ENCODE data around the gene USP27X.

The USP27X gene

DNA sequence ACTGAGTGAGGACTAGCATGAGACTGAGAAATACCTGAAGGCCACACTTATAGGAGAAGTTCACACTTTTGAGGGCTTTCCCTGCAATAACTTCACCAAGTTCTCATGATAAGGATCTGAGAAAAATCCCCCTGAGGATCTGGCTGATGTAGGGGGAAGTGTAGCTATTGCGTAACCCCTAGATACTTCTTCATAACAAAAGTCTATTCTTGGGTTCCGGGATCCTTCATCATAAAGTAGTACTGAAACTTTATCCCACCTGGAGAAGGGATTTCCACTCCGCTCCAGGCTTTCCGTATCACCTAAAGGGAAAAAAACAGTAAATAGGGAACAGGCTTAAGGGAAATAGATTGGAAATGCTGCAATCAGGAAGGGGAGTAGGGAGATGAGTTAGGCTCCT is 13.3 kb downstream of the USP27X start:
- no peak for DNase-seq

DNA sequence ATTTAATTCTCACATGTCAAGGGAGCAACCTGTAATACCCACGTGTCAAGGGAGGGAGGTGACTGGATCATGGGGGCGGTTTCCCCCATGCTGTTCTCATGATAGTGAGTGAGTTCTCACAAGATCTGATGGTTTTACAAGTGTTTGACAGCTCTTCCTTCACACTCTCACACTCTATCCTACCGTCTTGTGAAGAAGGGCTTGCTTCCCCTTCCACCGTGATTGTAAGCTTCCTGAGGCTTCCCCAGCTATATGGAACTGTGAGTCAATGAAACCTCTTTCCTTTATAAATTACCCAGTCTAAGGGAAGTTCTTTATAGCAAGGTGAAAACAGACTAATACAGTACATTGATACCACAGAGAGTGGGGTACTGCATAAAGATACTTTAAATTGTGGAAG is 17.7 kb downstream of the USP27X start:
- no peak for DNase-seq

DNA sequence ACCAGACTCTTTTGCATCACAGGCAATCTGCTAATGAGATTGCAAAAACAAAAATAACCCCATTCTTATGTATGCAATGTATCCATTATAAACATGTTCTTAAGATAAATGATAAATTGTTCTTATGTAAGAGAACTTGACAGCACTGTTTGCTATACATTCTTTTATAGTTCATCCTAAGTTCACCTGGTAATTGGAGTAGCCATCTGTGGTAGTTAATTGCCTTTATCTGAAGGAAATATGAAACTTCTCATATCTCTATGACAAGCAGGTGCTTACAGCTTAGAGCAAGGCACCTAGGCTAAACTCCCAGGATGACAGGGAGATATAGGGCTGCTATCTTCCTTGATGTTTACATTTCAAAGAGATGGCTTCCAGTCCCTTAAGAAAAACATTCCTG is 21.8 kb downstream of the USP27X start:
- DNase-seq, result no peak

DNA sequence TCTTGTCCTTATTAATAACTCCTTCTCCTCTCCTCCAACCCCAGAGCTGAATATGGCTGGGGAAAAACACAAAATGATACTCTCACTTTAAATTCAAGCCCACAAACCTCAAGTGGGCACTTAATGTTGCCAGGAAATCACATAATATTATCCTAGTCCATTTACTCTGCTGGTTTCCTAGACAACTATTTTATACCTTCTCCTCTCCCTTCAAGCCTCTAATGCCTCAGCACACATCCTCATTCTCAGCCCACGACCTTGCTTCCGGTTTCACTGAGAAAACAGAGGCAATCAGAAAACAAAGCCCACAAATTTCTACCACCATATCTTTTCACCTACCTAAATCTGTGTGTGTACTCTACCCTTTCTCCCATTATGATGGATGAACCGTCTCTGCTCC is 31.1 kb downstream of the USP27X start:
- no peak for DNase-seq

DNA sequence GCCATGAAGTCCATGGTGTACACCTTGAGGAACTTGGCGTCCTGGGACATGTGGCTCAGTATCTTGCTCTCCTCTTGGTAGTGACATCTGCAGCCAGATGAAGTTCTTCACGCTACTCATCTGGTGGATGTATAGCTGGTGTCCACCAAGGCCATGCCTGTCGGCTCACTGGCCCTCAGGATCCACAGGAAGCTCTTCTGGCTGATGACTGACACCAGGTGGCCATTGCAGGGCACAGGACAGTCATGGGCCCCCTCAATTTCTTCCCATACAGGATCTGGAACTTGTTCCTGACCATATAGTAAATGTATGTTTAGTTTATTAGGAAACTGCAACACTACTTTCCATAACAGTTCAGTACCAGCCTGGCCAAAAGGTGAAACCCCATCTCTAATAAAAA is 32.8 kb downstream of the USP27X start:
- no peak for DNase-seq

DNA sequence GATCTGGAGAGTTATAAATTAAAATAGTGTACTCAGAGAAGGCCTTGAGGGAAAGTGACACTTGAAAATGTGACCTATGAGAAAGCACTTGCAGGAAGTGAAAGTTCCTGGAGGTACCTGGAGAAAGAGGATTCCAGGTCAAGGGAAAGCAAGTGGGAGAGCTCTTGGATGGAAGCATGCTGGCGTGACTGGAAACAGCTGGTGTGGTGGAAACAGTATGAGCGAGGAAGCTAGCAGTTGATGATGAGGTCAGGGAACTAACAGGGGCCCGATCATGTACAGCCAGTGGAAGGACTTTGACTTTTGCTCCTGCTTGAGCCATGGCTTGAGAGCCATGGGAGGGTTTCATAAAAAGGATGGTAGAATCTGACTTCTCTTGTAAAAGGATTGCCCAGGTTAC is 33.6 kb downstream of the USP27X start:
- DNase-seq, result no peak

GRCh38 chrX:49915361-49916222 is 36.3 kb downstream of the USP27X start:
- peak; percentile 35 for DNase-seq

DNA sequence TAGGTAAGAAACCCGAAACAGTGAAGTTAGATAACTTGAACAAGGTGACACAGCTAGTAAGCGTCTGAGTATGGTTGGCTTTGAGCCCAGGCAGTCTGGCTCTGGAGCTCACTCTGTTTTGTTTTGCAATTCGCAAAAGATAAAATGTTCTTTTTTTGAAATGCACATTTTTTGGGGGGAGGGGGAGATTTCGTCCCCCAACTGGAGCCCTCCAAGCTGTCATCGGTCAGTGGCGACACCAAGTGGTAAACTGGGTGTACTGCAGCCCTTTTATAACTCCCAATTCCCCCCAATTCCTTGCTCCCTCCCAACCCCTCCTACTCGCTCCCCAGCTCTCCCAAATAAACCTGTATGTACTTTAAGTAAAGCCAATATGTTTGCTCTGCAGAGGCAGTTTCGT is 40.3 kb downstream of the USP27X start:
- DNase-seq, result peak; percentile 12

DNA sequence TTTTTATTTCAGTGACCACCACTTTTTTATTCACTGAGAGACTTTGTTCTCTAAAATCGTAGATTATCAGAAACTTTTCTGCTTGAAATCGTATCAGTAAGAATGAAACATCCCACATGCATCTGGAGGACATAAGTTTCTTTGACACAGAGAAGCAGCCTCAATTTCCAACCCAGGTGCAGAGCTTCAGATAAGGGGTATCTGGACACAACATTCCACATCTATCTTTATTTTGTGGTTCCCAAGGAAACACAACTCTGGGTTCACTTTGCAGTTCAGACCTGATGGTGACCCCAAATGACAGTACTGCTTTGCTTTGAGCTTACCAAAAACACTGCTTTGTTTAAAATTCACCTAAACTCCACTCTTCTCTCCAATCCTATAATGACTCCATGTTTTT is 41.8 kb downstream of the USP27X start:
- no peak for DNase-seq

DNA sequence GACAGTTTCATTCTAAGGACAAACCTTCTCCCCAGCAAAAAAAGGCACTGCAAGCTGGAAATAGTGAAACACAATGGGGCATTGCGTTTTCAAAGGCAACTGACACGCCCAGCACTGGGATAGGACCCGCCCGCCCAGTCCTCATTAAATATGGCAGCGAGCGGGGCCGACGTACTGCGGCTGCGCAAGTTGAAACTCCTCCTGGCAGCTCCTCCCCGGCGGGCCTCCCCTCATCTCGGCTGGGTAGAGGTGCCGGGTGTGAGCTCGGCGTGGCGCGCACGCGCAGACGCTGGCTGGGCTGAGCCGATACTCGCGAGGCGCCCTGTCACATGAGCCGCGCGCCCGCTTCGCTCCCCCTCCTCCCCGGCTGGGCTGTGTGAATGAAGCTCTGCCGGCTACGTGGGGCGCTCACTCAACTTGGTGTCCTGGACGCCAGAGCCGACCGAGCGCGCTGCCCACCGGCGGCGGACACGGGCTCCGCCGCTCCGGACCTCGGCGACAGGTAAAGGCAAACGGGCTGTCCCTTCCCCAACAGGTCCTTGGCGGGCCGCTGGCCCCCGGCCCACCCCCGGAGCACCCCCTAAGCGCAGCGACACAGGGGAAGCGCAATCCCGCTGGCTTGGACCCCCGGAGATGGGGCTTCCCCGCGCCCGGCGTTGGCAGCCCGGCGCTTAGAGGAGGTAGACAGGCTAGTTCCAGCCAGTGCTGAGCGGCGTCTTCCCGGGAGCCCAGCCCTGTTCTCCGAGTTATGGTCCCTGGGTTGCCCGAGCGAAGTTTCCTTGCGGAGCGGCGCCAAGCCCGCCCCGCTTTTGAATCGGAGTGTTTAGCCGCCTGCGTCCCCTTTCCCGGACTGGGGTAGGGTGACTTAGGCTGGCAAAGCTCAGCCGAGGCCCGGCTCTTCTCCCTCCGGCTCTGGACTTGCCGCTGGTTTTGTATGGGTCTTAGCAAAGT is 43.3 kb downstream of the USP27X start, which contains the start of gene CLCN5:
TSS of gene CLCN5 (plus strand) at position 306 of the 951 bp plus-strand sequence. CDS start 2,703 bp downstream, outside the sequence.
- DNase-seq, result peak; percentile 93

DNA sequence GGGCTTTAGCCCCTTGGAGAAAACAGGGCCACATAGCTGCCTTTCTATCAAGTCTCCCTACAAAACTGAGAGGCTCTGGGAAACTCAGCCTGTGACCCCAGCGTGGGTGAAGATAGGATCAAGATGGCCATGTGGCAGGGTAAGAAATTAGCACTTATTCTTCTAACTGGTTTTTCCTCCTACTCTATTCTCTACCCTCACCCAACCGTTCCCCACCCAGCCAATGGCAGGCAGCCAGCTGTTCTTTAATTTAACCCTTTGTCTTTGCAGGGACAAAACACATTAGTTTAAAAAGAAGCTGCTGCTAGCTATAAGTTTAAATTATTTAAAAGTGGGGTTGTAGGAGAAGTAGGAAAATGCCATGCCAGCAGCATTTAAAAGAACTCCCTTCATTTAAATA is 45.9 kb downstream of the USP27X start:
- no peak for DNase-seq

- no peak for DNase-seq
These were observed 50.8 kb downstream of the USP27X start for GRCh38 chrX:49930039-49930438.
